Neural progenitor cell (in vitro differentiated cells): ENCODE measurements around the gene FOXC2. TPM values are rescaled to one million over a fixed set of nuclear protein-coding genes. Genes with fewer than 3 reads are reported as not detected.

ENCODE experiments used
- DNase-seq: peaks from one replicate; pipeline ENCODE4 v3.0.0-alpha.2; 2016; ENCODE audit warnings: low spot score
- H2AFZ ChIP-seq: fragments of 200-600 bp; sonication (generic); replicated peaks from 2 replicates; pipeline ENCODE4 v1.6.1; 2016; ENCODE audit warnings: antibody characterized with exemption
- H3F3A ChIP-seq: fragments of 200-600 bp; sonication (generic); 2 replicates; pipeline ENCODE4 v1.6.1; 2016; ENCODE audit warnings: antibody characterized with exemption, low read depth
- H3K27ac ChIP-seq: fragments of 200-600 bp; sonication (generic); 2 replicates; pipeline ENCODE4 v1.5.1; 2016; ENCODE audit warnings: mild to moderate bottlenecking
- H3K27me3 ChIP-seq: fragments of 200-600 bp; sonication (generic); 2 replicates; pipeline ENCODE4 v1.6.1; 2016; ENCODE audit warnings: mild to moderate bottlenecking, moderate library complexity
- H3K36me3 ChIP-seq: fragments of 200-600 bp; sonication (generic); 2 replicates; pipeline ENCODE4 v1.5.1; 2016
- H3K4me1 ChIP-seq: fragments of 200-600 bp; sonication (generic); 2 replicates; pipeline ENCODE4 v1.6.1; 2016; ENCODE audit warnings: mixed run types
- H3K4me2 ChIP-seq: fragments of 200-600 bp; sonication (generic); 2 replicates; pipeline ENCODE4 v1.6.1; 2016
- H3K4me3 ChIP-seq: fragments of 200-600 bp; sonication (generic); 2 replicates; pipeline ENCODE4 v1.5.1; 2016
- H3K79me2 ChIP-seq: fragments of 200-600 bp; sonication (generic); 2 replicates; pipeline ENCODE4 v1.6.1; 2016; ENCODE audit warnings: low read depth
- H3K9ac ChIP-seq: fragments of 200-600 bp; sonication (generic); 2 replicates; pipeline ENCODE4 v1.6.1; 2016
- H3K9me3 ChIP-seq: fragments of 200-600 bp; sonication (generic); 2 replicates; pipeline ENCODE4 v1.5.1; 2016; ENCODE audit warnings: low read depth
- H4K20me1 ChIP-seq: fragments of 200-600 bp; sonication (generic); 2 replicates; pipeline ENCODE4 v1.6.1; 2016; ENCODE audit warnings: low read depth
- H3K27ac Mint-ChIP-seq: 3 replicates; pipeline ENCODE4 v1.8.0; 2021; ENCODE audit warnings: mixed read lengths
- H3K27me3 Mint-ChIP-seq: 2 replicates; pipeline ENCODE4 v1.8.0; 2022; ENCODE audit warnings: low read depth, mild to moderate bottlenecking, inconsistent platforms, moderate library complexity, mixed read lengths; ENCODE audit not compliant: insufficient read depth
- H3K36me3 Mint-ChIP-seq: 3 replicates; pipeline ENCODE4 v1.8.0; 2021; ENCODE audit warnings: mixed read lengths
- H3K4me1 Mint-ChIP-seq: 3 replicates; pipeline ENCODE4 v1.8.0; 2021; ENCODE audit warnings: mixed read lengths
- H3K4me3 Mint-ChIP-seq: 3 replicates; pipeline ENCODE4 v1.8.0; 2021; ENCODE audit warnings: mild to moderate bottlenecking, moderate library complexity, mixed read lengths
- H3K9me3 Mint-ChIP-seq: 3 replicates; pipeline ENCODE4 v1.8.0; 2020; ENCODE audit warnings: mixed read lengths
- CTCF ChIP-seq: fragments of 200-600 bp; sonication (generic); IDR thresholded peaks from 2 replicates; pipeline ENCODE4 v1.5.1; 2017; ENCODE audit warnings: antibody characterized with exemption, mild to moderate bottlenecking
- EZH2 ChIP-seq: fragments of 200-600 bp; sonication (generic); IDR thresholded peaks from 2 replicates; pipeline ENCODE4 v1.6.1; 2017; ENCODE audit warnings: antibody characterized with exemption, mild to moderate bottlenecking, moderate library complexity
- EZH2phosphoT487 ChIP-seq: fragments of 200-600 bp; sonication (generic); IDR thresholded peaks from 2 replicates; pipeline ENCODE4 v1.6.1; 2017; ENCODE audit warnings: antibody characterized with exemption
- total RNA-seq: library from RNA; depleted of rRNA; stranded (reverse); fragments of >200 nt; gene quantifications from 2 replicates; pipeline ENCODE4 v1.2.3, GENCODE V29; 2015; ENCODE audit warnings: low replicate concordance

Gene FOXC2
- total RNA-seq, 1 donor from 2014 or later, result not detected

DNA sequence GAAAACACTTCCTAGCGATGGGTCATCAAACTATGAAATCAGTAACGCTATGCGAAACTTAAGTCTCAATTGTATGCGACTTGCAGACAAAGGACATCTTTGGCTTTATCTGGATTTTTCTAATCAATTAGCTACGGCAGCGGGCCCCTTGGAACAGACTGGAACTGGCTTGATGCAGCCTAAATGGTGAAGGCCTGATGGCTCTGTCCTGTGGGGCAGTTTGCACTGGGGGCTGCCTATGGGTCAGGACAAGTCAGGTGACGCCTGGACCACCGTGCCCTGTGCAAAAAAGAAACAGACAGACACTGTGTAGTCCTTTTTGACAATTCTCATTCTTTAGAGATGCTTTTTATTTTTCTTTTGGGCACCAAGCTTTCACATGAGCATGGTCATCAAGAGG is 33.6 kb upstream of the FOXC2 start:
- H3K4me3 Mint-ChIP-seq, result no peak overlapping the region
- no peaks in the 10 kb centered on the region for H3F3A ChIP-seq
- H3K4me1 ChIP-seq, result no peaks in the 10 kb centered on the region
- TF ChIP-seq EZH2 (no peak), CTCF (no peak), EZH2phosphoT487 (no peak)
- H3K4me2 ChIP-seq, result no peak overlapping the region
- no peaks in the 10 kb centered on the region for H3K79me2 ChIP-seq
- H3K4me3 ChIP-seq, result no peak overlapping the region
- H3K4me1 Mint-ChIP-seq, result peaks cover 12% of the 10 kb centered on the region
- no peaks in the 10 kb centered on the region for H3K36me3 ChIP-seq
- peaks cover 5% of the 10 kb centered on the region for H3K27me3 Mint-ChIP-seq
- DNase-seq, result no peak
- no peak overlapping the region for H3K9ac ChIP-seq
- H4K20me1 ChIP-seq, result peaks cover 3% of the 10 kb centered on the region
- no peak overlapping the region for H2AFZ ChIP-seq
- H3K9me3 ChIP-seq, result no peaks in the 10 kb centered on the region
- no peaks in the 10 kb centered on the region for H3K27me3 ChIP-seq
- H3K27ac Mint-ChIP-seq, result no peak overlapping the region
- H3K9me3 Mint-ChIP-seq, result no peaks in the 10 kb centered on the region
- H3K27ac ChIP-seq, result no peak overlapping the region
- no peaks in the 10 kb centered on the region for H3K36me3 Mint-ChIP-seq

DNA sequence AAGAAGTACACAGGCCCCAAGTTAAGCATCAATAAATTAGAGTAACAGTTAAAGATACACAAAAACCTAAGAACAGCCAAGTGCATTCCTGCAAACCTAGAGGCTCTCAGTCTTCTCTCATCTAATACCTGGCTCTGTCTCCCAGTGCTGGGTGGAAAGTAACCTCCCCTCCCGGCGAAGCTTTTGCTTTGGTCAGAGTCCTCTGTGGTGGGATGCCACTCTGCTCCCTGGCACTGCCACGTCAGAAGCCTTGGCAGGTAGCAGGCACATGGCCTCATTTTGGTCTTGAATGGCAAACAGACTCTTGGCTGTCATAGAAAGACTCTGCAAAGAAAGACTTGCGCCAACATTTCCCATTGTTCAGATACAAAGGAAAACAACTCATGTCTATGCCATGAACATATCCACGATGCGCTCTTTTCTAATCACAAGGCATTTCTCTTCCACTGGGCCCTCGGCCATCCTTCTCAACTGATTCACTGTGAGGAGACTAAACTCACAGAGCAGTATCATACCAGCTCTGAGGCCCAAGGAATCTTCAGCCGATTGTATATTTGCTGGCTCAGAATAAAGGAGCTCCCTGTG is 32.8 kb upstream of the FOXC2 start:
- DNase-seq, result no peak
- Histone ChIP-seq H3K27ac (no peak overlapping the region), H2AFZ (no peak overlapping the region), H3K79me2 (no peaks in the 10 kb centered on the region), H3K9ac (no peak overlapping the region), H3F3A (no peaks in the 10 kb centered on the region), H3K4me2 (no peak overlapping the region), H3K36me3 (no peaks in the 10 kb centered on the region), H3K4me1 (no peaks in the 10 kb centered on the region), H3K4me3 (no peak overlapping the region), H3K27me3 (no peaks in the 10 kb centered on the region), H4K20me1 (peaks cover 3% of the 10 kb centered on the region), H3K9me3 (no peaks in the 10 kb centered on the region)
- TF ChIP-seq EZH2, result no peak
- no peak for TF ChIP-seq EZH2phosphoT487
- no peak for TF ChIP-seq CTCF
- Mint-ChIP-seq H3K9me3 (no peaks in the 10 kb centered on the region), H3K4me3 (no peak overlapping the region), H3K27me3 (peaks cover 5% of the 10 kb centered on the region), H3K36me3 (no peaks in the 10 kb centered on the region), H3K27ac (no peak overlapping the region), H3K4me1 (peaks cover 12% of the 10 kb centered on the region)

GRCh38 chr16:86534779-86535615 is 31.6 kb upstream of the FOXC2 start:
- Mint-ChIP-seq H3K36me3 (no peaks in the 10 kb centered on the region), H3K9me3 (no peaks in the 10 kb centered on the region), H3K27me3 (peaks cover 2% of the 10 kb centered on the region), H3K4me3 (no peak overlapping the region), H3K27ac (no peak overlapping the region), H3K4me1 (peaks cover 12% of the 10 kb centered on the region)
- Histone ChIP-seq H3K9ac (no peak overlapping the region), H2AFZ (no peak overlapping the region), H3K9me3 (no peaks in the 10 kb centered on the region), H3F3A (no peaks in the 10 kb centered on the region), H3K4me2 (no peak overlapping the region), H3K79me2 (no peaks in the 10 kb centered on the region), H3K27ac (no peak overlapping the region), H3K4me1 (no peaks in the 10 kb centered on the region), H3K27me3 (no peaks in the 10 kb centered on the region), H3K4me3 (no peak overlapping the region), H4K20me1 (peaks cover 3% of the 10 kb centered on the region), H3K36me3 (no peaks in the 10 kb centered on the region)
- DNase-seq, result no peak
- TF ChIP-seq EZH2phosphoT487 (no peak), EZH2 (no peak), CTCF (no peak)
